VCaP (cell line): ENCODE results near the gene NRG2.

Source experiments
- H3K27ac ChIP-seq: fragments of 450-650 bp; 2 replicates; pipeline ENCODE4 v1.5.1; 2017
- CTCF ChIP-seq: fragments of 450-650 bp; conservative IDR thresholded peaks from 2 replicates; pipeline ENCODE4 v1.5.1; 2017; ENCODE audit warnings: mild to moderate bottlenecking, moderate library complexity

The NRG2 gene

GRCh38 chr5:139942243-139942642 lies 100.9 kb downstream of the NRG2 start:
- no peak overlapping the region for H3K27ac ChIP-seq
- TF ChIP-seq CTCF: no peak

DNA sequence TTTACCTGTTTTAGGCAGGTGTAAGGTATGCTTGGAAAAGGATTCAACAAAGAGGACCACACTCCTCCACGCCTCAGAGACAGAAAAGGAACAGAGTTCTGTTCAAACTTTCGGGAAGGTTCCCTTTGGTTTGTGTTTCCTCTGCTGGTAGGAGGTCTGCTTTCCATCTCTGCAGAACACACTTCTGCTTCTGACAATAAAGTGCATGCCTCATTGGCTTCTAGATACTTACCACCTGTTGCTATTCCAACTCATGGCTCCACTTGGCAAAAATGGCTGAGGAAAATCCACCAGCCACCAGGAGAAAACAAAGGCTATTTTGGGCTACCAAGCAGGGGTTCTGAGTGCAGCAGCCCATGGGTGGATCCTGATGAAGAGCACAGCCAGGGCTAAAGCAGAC lies 112.7 kb downstream of the NRG2 start:
- no peak overlapping the region for H3K27ac ChIP-seq
- no peak for TF ChIP-seq CTCF

GRCh38 chr5:139926797-139927503 lies 116.1 kb downstream of the NRG2 start:
- no peak for TF ChIP-seq CTCF
- H3K27ac ChIP-seq: no peak overlapping the region

DNA sequence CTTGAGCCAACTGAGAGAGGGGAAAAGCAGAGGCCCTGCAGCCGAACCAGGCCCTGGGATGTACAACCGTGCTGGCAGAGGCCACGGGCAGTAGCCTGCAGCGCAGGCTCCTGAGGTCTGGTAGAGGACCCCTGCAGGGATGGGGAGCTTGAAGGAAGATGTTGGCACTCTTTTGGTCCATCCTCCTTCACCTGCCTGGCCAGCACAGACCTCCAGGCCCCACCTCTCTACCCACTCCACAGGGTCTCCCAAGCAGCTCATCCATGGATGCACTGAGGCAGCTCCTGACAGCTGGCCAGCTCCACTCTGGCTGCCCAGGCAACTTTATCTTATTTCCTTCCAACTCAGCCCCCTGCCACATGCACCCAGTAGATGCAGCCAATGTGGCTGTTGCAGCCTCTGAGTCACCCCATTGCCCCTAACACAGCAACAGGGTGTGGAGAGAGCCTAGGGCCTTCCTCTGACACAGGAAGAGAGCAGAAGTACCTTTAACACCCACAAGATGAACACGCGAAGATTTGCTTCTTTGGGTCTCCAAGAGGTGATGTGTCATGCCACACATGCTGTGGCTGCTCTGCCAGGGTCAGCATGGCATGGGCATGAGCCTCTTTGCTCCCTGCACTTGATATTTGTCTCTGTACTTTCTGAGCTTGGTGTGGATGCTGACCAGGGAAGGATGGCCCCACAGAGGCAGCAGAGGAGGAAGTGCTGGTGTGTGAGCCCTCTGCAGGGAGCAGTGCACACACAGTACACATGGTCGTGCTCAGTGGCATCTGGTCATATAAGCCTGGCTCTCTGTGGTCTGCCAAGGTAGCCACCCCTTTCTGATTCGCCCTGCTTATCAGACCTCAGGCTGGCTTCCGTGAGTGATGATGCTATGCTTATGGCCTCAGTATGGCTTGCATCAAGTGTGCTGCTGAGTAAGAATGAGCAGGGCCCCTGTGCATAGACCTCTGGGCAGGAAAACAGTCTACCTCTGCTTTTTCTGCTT lies 117.2 kb downstream of the NRG2 start:
- H3K27ac ChIP-seq: no peak overlapping the region
- TF ChIP-seq CTCF: no peak

DNA sequence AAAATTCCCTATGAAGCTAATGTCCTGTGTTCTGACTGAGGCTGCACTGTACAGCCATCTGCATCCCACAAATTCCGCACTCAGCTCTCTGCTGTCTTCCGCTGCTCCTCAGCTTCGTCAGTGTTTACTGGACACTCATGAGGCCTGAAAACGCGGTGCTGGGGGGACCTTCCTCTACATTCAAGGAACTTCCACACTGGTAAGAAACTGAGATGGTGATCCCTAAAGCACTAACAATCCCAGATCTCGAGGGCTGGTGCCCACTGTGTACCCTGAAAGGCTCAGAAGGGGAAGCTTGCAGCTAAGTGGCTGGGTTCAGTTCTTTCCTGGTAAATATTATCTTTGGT lies 117.9 kb downstream of the NRG2 start:
- no peak overlapping the region for H3K27ac ChIP-seq
- no peak for TF ChIP-seq CTCF

- no peak overlapping the region for H3K27ac ChIP-seq
- TF ChIP-seq CTCF: no peak
These were observed 118.5 kb downstream of the NRG2 start for GRCh38 chr5:139924294-139925215.
